WTC11 (cell line): ENCODE data around the gene APOA4. TPM values are rescaled to one million over a fixed set of nuclear protein-coding genes. Genes with fewer than 3 reads are reported as not detected.

Experiments
- ATAC-seq: fragments of 200-7000 bp; cut with Tn5 transposase; 2 replicates; pipeline ENCODE4 v1.10.0; 2021; ENCODE audit warnings: mild to moderate bottlenecking, moderate library complexity
- CTCF ChIA-PET: fragments of 300-600 bp; sonication (Branson Sonifier 250); formaldehyde crosslinking; loops from one replicate; lab custom pipeline; 2021; ENCODE audit warnings: antibody characterized with exemption; lab: Charles Lee
- POLR2A ChIA-PET: fragments of 350-600 bp; sonication (Branson Sonifier 250); formaldehyde crosslinking; loops from one replicate; lab custom pipeline; 2021; ENCODE audit warnings: antibody characterized with exemption; lab: Charles Lee
- DNase-seq: peaks from one replicate; pipeline ENCODE4 v3.0.0; 2021; ENCODE audit warnings: low spot score
- H3K27ac Mint-ChIP-seq: 2 replicates; pipeline ENCODE4 v1.8.0; 2021; ENCODE audit warnings: mixed read lengths
- H3K27me3 Mint-ChIP-seq: 2 replicates; pipeline ENCODE4 v1.8.0; 2021; ENCODE audit warnings: low read depth, mild to moderate bottlenecking, moderate library complexity, mixed read lengths
- H3K36me3 Mint-ChIP-seq: 2 replicates; pipeline ENCODE4 v1.8.0; 2021; ENCODE audit warnings: mixed read lengths
- H3K4me1 Mint-ChIP-seq: 2 replicates; pipeline ENCODE4 v1.8.0; 2022; ENCODE audit warnings: mixed read lengths
- H3K4me3 Mint-ChIP-seq: 2 replicates; pipeline ENCODE4 v1.8.0; 2021; ENCODE audit warnings: mild to moderate bottlenecking, moderate library complexity, mixed read lengths
- H3K9me3 Mint-ChIP-seq: 2 replicates; pipeline ENCODE4 v1.8.0; 2021; ENCODE audit warnings: mixed read lengths
- ATF1 ChIP-seq: sonication (generic); formaldehyde crosslinking; IDR thresholded peaks from 2 replicates; pipeline ENCODE4 v1.8.1; 2023; ENCODE audit warnings: mild to moderate bottlenecking, moderate library complexity, missing genetic modification reagents
- ATF6 ChIP-seq: sonication (generic); formaldehyde crosslinking; IDR thresholded peaks from 2 replicates; pipeline ENCODE4 v1.8.1; 2023; ENCODE audit warnings: mild to moderate bottlenecking, missing genetic modification reagents
- CDX4 ChIP-seq: fragments of 250-450 bp; sonication (Bioruptor Pico); IDR thresholded peaks from 2 replicates; pipeline ENCODE4 v1.9.0; 2021; ENCODE audit warnings: moderate library complexity, mild to moderate bottlenecking, inconsistent platforms, borderline replicate concordance
- CREM ChIP-seq: sonication (generic); formaldehyde crosslinking; IDR thresholded peaks from 2 replicates; pipeline ENCODE4 v1.8.1; 2022; ENCODE audit warnings: mild to moderate bottlenecking, missing genetic modification reagents, moderate library complexity
- E2F1 ChIP-seq: sonication (generic); formaldehyde crosslinking; IDR thresholded peaks from 2 replicates; pipeline ENCODE4 v1.8.0; 2022; ENCODE audit warnings: mild to moderate bottlenecking, missing genetic modification reagents
- E2F5 ChIP-seq: sonication (generic); formaldehyde crosslinking; IDR thresholded peaks from 2 replicates; pipeline ENCODE4 v1.8.1; 2022; ENCODE audit warnings: mild to moderate bottlenecking, moderate library complexity, missing genetic modification reagents
- ELF4 ChIP-seq: sonication (generic); formaldehyde crosslinking; IDR thresholded peaks from 2 replicates; pipeline ENCODE4 v1.8.1; 2022; ENCODE audit warnings: low read depth, mild to moderate bottlenecking, moderate library complexity, missing genetic modification reagents
- EMX1 ChIP-seq: fragments of 250-450 bp; sonication (Bioruptor Pico); IDR thresholded peaks from 2 replicates; pipeline ENCODE4 v1.8.0; 2021; ENCODE audit warnings: mild to moderate bottlenecking
- FOXP1 ChIP-seq: sonication (generic); formaldehyde crosslinking; IDR thresholded peaks from 2 replicates; pipeline ENCODE4 v1.8.0; 2022; ENCODE audit warnings: missing genetic modification reagents, mild to moderate bottlenecking, moderate library complexity, borderline replicate concordance
- FOXP4 ChIP-seq: sonication (generic); formaldehyde crosslinking; IDR thresholded peaks from 2 replicates; pipeline ENCODE4 v1.8.0; 2022; ENCODE audit warnings: mild to moderate bottlenecking, missing genetic modification reagents
- GABPB1 ChIP-seq: sonication (generic); formaldehyde crosslinking; IDR thresholded peaks from 2 replicates; pipeline ENCODE4 v1.8.1; 2023; ENCODE audit warnings: mild to moderate bottlenecking, missing genetic modification reagents
- JAZF1 ChIP-seq: fragments of 250-450 bp; sonication (Bioruptor Pico); IDR thresholded peaks from 2 replicates; pipeline ENCODE4 v1.9.0; 2021; ENCODE audit warnings: moderate library complexity, mild to moderate bottlenecking, inconsistent platforms
- KAT7 ChIP-seq: sonication (generic); formaldehyde crosslinking; IDR thresholded peaks from 2 replicates; pipeline ENCODE4 v1.8.1; 2023; ENCODE audit warnings: missing genetic modification reagents, mild to moderate bottlenecking, borderline replicate concordance
- MAX ChIP-seq: sonication (generic); formaldehyde crosslinking; IDR thresholded peaks from 2 replicates; pipeline ENCODE4 v1.8.0; 2022; ENCODE audit warnings: mild to moderate bottlenecking, missing genetic modification reagents
- NFYB ChIP-seq: sonication (generic); formaldehyde crosslinking; conservative IDR thresholded peaks from 2 replicates; pipeline ENCODE4 v1.8.0; 2022; ENCODE audit warnings: low read depth, missing genetic modification reagents
- NR3C1 ChIP-seq: sonication (generic); formaldehyde crosslinking; conservative IDR thresholded peaks from 2 replicates; pipeline ENCODE4 v1.8.1; 2023; ENCODE audit warnings: low read depth, mild to moderate bottlenecking, missing genetic modification reagents
- OVOL2 ChIP-seq: fragments of 250-450 bp; sonication (Bioruptor Pico); IDR thresholded peaks from 2 replicates; pipeline ENCODE4 v1.9.0; 2021; ENCODE audit warnings: mild to moderate bottlenecking, borderline replicate concordance
- PRDM15 ChIP-seq: sonication (generic); formaldehyde crosslinking; IDR thresholded peaks from 2 replicates; pipeline ENCODE4 v1.8.0; 2022; ENCODE audit warnings: missing genetic modification reagents
- PRRX2 ChIP-seq: fragments of 250-450 bp; sonication (Bioruptor Pico); IDR thresholded peaks from 2 replicates; pipeline ENCODE4 v1.8.0; 2021; ENCODE audit warnings: mild to moderate bottlenecking
- RELA ChIP-seq: sonication (generic); formaldehyde crosslinking; IDR thresholded peaks from 2 replicates; pipeline ENCODE4 v1.8.1; 2022; ENCODE audit warnings: missing genetic modification reagents, mild to moderate bottlenecking, borderline replicate concordance
- SP1 ChIP-seq: sonication (generic); formaldehyde crosslinking; conservative IDR thresholded peaks from 2 replicates; pipeline ENCODE4 v1.8.1; 2022; ENCODE audit warnings: missing genetic modification reagents
- TCF7 ChIP-seq: sonication (generic); formaldehyde crosslinking; IDR thresholded peaks from 2 replicates; pipeline ENCODE4 v1.8.0; 2022; ENCODE audit warnings: mild to moderate bottlenecking, low read depth, missing genetic modification reagents, moderate library complexity
- ZNF121 ChIP-seq: sonication (generic); formaldehyde crosslinking; IDR thresholded peaks from 2 replicates; pipeline ENCODE4 v1.8.0; 2023; ENCODE audit warnings: missing genetic modification reagents
- ZNF263 ChIP-seq: sonication (generic); formaldehyde crosslinking; IDR thresholded peaks from 2 replicates; pipeline ENCODE4 v1.8.1; 2022; ENCODE audit warnings: low read depth, mild to moderate bottlenecking, moderate library complexity, missing genetic modification reagents
- ZNF396 ChIP-seq: fragments of 250-450 bp; sonication (Bioruptor Pico); IDR thresholded peaks from 2 replicates; pipeline ENCODE4 v1.8.0; 2021; ENCODE audit warnings: mild to moderate bottlenecking, moderate library complexity, borderline replicate concordance
- total RNA-seq: library from RNA; stranded (reverse); gene quantifications from 3 replicates; pipeline ENCODE4 v1.2.3, GENCODE V29; 2021

The APOA4 gene
- total RNA-seq, 1 experiment from 2014 or later, result not detected

GRCh38 chr11:116836632-116836991, 13.5 kb upstream of the APOA4 start (continued):
- no peak for TF ChIP-seq TCF7 (CRISPR knock-in tag)
- no peak for TF ChIP-seq PRRX2
- no peak for TF ChIP-seq NFYB
- no peak for TF ChIP-seq GABPB1 (CRISPR knock-in tag)
- TF ChIP-seq ZNF396 (CRISPR knock-in tag), result no peak
- TF ChIP-seq EMX1 (CRISPR knock-in tag), result no peak
- TF ChIP-seq, all 79 proteins: peak for 0

GRCh38 chr11:116835791-116836631, 12.9 kb upstream of the APOA4 start:
- Mint-ChIP-seq H3K36me3 (no peaks in the 10 kb centered on the region), H3K4me1 (peaks cover 19% of the 10 kb centered on the region), H3K27ac (no peak overlapping the region), H3K27me3 (peaks cover 11% of the 10 kb centered on the region), H3K9me3 (peaks cover 3% of the 10 kb centered on the region; the same call in 1 of the 2 replicates), H3K4me3 (peak overlapping the region; percentile 59)
- peak; percentile 88 for DNase-seq
- ChIA-PET CTCF (interaction anchor here (0.6 to 6.0 kb wide), 45 partner anchors 9 to 391 kb away, joined by 3 to 358 read pairs (median 4); partner anchors contain the start of genes APOA4, APOA5, BUD13 and PAFAH1B2), POLR2A (interaction anchor here (0.6 to 1.4 kb wide), 3 partner anchors 45 to 303 kb away, joined by 3 to 8 read pairs (median 4); partner anchors contain the start of genes APOA5 and BUD13)
- ATAC-seq, result peak; percentile 83
- TF ChIP-seq NR3C1 (CRISPR knock-in tag), result no peak
- TF ChIP-seq JAZF1 (CRISPR knock-in tag), result no peak
- peak; percentile 97 for TF ChIP-seq MAX (CRISPR knock-in tag)
- peak; percentile 75; the same call in 1 of the 2 replicates for TF ChIP-seq E2F1 (CRISPR knock-in tag)
- TF ChIP-seq SP1 (CRISPR knock-in tag), result 0 out of 2 replicates have a peak, but pooled peaks have one; percentile 23
- TF ChIP-seq NFYB, result no peak
- no peak for TF ChIP-seq CDX4
- TF ChIP-seq ZNF263 (CRISPR knock-in tag), result no peak
- TF ChIP-seq OVOL2, result no peak
- TF ChIP-seq KAT7 (CRISPR knock-in tag), result no peak
- TF ChIP-seq E2F5 (CRISPR knock-in tag), result peak; percentile 91
- no peak for TF ChIP-seq ATF6
- no peak for TF ChIP-seq CREM (CRISPR knock-in tag)
- TF ChIP-seq FOXP1 (CRISPR knock-in tag), result peak; percentile 84
- no peak for TF ChIP-seq RELA (CRISPR knock-in tag)
- TF ChIP-seq EMX1 (CRISPR knock-in tag), result peak; percentile 61; the same call in 1 of the 2 replicates
- TF ChIP-seq ZNF121 (CRISPR knock-in tag), result no peak
- TF ChIP-seq ATF1 (CRISPR knock-in tag), result no peak
- TF ChIP-seq FOXP4 (CRISPR knock-in tag), result peak; percentile 96
- no peak for TF ChIP-seq PRDM15 (CRISPR knock-in tag)
- TF ChIP-seq ELF4 (CRISPR knock-in tag), result no peak
